Gastroesophageal sphincter (tissue), 4 donors: Measurements from ENCODE around the gene KLF2. TPM values are rescaled to one million over a fixed set of nuclear protein-coding genes. Genes with fewer than 3 reads are reported as not detected.
A peak's percentile ranks its signal among the peaks of the same experiment; 100 is the strongest.
"Not testable (repeated sequence)": the region's sequence is repeated elsewhere in the genome, so short reads cannot be mapped to it uniquely, and the experiment has no call there.

ENCODE experiments used
- ATAC-seq: fragments of 150-250 bp; one replicate; pipeline ENCODE4 v1.9.1; 2016; ENCODE audit warnings: mild to moderate bottlenecking, moderate library complexity
- H3K27ac ChIP-seq, 4 donors: fragments of 200-600 bp; sonication (generic) in 3 of 4; 1 replicate in 3 of 4; 2 replicates in 1 of 4; pipeline ENCODE4 v1.5.1; 2016 to 2019
- H3K27me3 ChIP-seq: fragments of 200-600 bp; sonication (generic); one replicate; pipeline ENCODE4 v1.5.1; 2019
- H3K36me3 ChIP-seq, 2 donors: fragments of 200-600 bp; sonication (generic); one replicate each; pipeline ENCODE4 v1.5.1; 2019; ENCODE audit warnings: control low read depth in 1 of 2
- H3K4me1 ChIP-seq, 3 donors: fragments of 200-600 bp; sonication (generic); 1 replicate in 2 of 3; 2 replicates in 1 of 3; pipeline ENCODE4 v1.5.1; 2016 to 2019; ENCODE audit warnings: control low read depth in 2 of 3
- H3K4me3 ChIP-seq, 2 donors: fragments of 200-600 bp; sonication (generic); one replicate each; pipeline ENCODE4 v1.5.1; 2019; ENCODE audit warnings: mild to moderate bottlenecking in 1 of 2, moderate library complexity in 1 of 2
- H3K9me3 ChIP-seq, 3 donors: fragments of 200-600 bp; sonication (generic); one replicate each; pipeline ENCODE4 v1.5.1; 2017 to 2019; ENCODE audit warnings: control low read depth in 2 of 3
- EP300 ChIP-seq: sonication (generic); formaldehyde crosslinking; IDR thresholded peaks from one replicate; pipeline ENCODE4 v1.6.1; 2017; ENCODE audit warnings: antibody characterized with exemption, mild to moderate bottlenecking
- POLR2A ChIP-seq, 2 donors: fragments of 450-650 bp; IDR thresholded peaks; one replicate each; pipeline ENCODE4 v1.6.1; 2017; ENCODE audit warnings: antibody characterized with exemption in 2 of 2, mild to moderate bottlenecking in 2 of 2, moderate library complexity in 1 of 2
- POLR2AphosphoS5 ChIP-seq: sonication (generic); formaldehyde crosslinking; IDR thresholded peaks from one replicate; pipeline ENCODE4 v1.6.1; 2017; ENCODE audit warnings: antibody characterized with exemption
- WGBS, 2 donors: methylation state at CpG; one replicate each; pipeline ENCODE4 v1.1.5; 2018; ENCODE audit warnings: low coverage in 1 of 2; 5-methylcytosine and 5-hydroxymethylcytosine counted together
- total RNA-seq, 4 donors: library from RNA; depleted of rRNA; stranded (reverse); fragments of >200 nt; gene quantifications; one replicate each; pipeline ENCODE4 v1.1.0, GENCODE V29; 2016
- TF ChIP-seq, protein P1 (sequence below), 4 experiments: fragments of 200-600 bp in 2 of 4; fragments of 450-650 bp in 2 of 4; sonication (generic) in 1 of 4; IDR thresholded peaks; one replicate each; pipeline ENCODE4 v1.5.1; 2017 to 2019; ENCODE audit warnings: antibody characterized with exemption in 4 of 4, mild to moderate bottlenecking in 2 of 4, moderate library complexity in 2 of 4

The KLF2 gene
- total RNA-seq, 4 donors from 2014 or later: 29.4 to 40.0 (median 34.9) TPM

DNA sequence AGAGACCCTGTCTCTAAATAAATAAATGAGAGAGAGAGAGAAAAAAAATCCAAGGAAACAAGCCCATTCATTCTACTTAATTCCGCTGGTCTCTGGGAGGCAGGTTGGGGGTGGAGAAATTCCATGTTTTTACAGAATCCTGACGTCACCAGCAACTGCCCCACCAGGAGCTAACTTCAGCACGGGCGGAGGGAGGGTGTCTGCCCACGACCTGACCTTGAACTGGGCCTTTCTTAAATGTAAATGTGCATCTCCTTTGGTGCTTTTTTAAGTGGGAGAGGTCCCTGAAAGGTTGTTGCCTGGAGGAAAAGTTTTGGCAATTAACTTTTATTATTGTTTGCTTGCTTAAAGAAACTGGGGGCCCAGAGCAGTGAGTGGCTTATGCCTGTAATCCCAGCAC lies 15.5 kb downstream of the KLF2 start:
- Histone ChIP-seq H3K36me3 (no peaks in the 10 kb centered on the region), H3K9me3 (no peaks in the 10 kb centered on the region), H3K27me3 (no peaks in the 10 kb centered on the region), H3K4me1 (peaks cover 4 to 56% (median 24%) of the 10 kb centered on the region in 3 donors), H3K27ac (peak overlapping the region in 3 of 4 donors; percentile 37 to 86 (median 83)), H3K4me3 (no peak overlapping the region)
- TF ChIP-seq POLR2AphosphoS5: no peak
- no peak for TF ChIP-seq EP300
- TF ChIP-seq POLR2A (IDR thresholded peaks at IDR 0.05): no peak
- TF ChIP-seq, protein P1, sequence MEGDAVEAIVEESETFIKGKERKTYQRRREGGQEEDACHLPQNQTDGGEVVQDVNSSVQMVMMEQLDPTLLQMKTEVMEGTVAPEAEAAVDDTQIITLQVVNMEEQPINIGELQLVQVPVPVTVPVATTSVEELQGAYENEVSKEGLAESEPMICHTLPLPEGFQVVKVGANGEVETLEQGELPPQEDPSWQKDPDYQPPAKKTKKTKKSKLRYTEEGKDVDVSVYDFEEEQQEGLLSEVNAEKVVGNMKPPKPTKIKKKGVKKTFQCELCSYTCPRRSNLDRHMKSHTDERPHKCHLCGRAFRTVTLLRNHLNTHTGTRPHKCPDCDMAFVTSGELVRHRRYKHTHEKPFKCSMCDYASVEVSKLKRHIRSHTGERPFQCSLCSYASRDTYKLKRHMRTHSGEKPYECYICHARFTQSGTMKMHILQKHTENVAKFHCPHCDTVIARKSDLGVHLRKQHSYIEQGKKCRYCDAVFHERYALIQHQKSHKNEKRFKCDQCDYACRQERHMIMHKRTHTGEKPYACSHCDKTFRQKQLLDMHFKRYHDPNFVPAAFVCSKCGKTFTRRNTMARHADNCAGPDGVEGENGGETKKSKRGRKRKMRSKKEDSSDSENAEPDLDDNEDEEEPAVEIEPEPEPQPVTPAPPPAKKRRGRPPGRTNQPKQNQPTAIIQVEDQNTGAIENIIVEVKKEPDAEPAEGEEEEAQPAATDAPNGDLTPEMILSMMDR (IDR thresholded peaks at IDR 0.05): no peak
- WGBS, 2 donors: 62 to 83% methylated on average over 5 of the region's 5 CpGs
- no peak for ATAC-seq

DNA sequence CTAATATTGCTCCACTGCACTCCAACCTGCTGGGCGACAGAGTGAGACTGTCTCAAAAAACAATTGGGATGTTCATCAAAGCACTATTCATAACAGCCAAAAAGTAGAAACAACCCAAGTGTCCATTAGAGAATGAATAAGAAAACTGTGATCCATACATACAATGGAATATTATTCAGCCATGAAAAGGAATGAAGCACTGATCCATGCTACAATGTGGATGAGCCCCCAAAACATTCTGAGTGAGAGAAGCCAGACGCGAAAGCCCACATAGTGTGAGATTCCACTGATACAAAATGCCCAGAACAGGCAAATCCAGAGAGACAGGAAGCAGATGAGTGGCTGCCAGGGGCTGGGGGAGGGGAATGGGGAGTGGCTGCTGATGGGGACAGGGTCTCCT lies 16.0 kb downstream of the KLF2 start:
- no peaks in the 10 kb centered on the region for H3K36me3 ChIP-seq
- H3K9me3 ChIP-seq: no peaks in the 10 kb centered on the region
- 85 to 89% methylated on average over 3 of the region's 3 CpGs for WGBS, 2 donors
- TF ChIP-seq EP300 (no peak), POLR2AphosphoS5 (no peak), POLR2A (IDR thresholded peaks at IDR 0.05) (no peak)
- TF ChIP-seq, protein P1 (IDR thresholded peaks at IDR 0.05): no peak
- ATAC-seq: no peak
- no peak overlapping the region for H3K4me3 ChIP-seq
- no peaks in the 10 kb centered on the region for H3K27me3 ChIP-seq
- H3K4me1 ChIP-seq: peaks cover 4 to 62% (median 24%) of the 10 kb centered on the region in 3 donors
- peak overlapping the region in 3 of 4 donors; percentile 83 to 91 (median 86) for H3K27ac ChIP-seq

DNA sequence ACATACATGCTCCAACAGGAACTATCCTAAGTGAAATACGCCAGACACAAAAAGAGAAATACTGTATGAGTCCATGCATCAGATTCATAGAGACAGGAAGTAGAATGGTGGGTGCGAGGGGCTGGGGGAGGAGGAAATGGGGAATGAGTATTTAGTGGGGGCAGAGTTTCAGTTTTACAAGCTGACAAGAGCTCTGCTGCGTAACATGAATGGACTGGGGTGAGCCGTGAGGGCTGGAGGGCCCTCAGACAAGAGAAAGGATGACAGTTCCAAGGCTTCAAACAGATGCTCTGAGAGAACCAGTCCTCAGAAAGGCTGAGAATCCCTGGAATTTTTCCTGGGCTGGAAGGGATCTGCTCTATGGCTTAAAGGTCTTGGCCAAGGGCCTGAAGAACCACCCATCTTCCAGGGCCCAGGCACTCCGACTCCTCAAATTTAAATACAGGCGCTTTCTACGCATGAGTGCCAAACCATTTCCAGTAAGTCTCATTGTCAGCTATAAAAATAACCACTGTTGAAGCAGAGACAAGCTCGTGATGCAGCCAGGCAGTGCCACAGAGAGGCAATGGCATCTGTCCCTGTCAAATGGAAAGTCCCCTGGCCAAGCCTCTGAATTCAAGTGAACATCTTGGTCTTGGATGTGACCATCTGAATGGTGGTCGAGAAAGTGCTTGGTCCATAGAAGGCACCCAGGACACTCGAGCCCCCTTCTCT lies 17.5 kb downstream of the KLF2 start:
- TF ChIP-seq POLR2AphosphoS5 (peak; percentile 84), POLR2A (IDR thresholded peaks at IDR 0.05) (no peak), EP300 (no peak)
- ATAC-seq: peak; percentile 83

DNA sequence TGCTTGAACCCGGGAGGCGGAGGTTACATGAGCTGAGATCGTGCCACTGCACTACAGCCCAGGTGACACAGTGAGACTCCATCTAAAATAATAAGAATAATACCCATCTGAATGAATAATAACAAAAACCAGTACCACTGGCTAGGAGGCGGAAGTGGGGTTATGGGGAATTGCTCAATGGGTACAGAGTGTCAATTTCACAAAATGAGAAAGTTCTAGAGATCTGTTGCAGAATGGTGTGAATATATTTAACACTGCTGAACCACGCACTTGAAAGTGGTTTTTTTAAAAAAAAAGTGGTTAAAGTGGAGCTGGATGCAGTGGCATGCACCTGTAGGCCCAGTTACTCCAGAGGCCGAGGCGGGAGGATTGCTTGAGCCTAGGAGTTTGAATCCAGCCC lies 18.5 kb downstream of the KLF2 start:
- Histone ChIP-seq H3K4me1 (peaks cover 4 to 74% (median 23%) of the 10 kb centered on the region in 3 donors), H3K36me3 (no peaks in the 10 kb centered on the region), H3K27me3 (no peaks in the 10 kb centered on the region), H3K4me3 (no peak overlapping the region), H3K27ac (peak overlapping the region; percentile 82 to 91 (median 84)), H3K9me3 (no peaks in the 10 kb centered on the region)
- 95 to 100% methylated on average over 4 of the region's 7 CpGs for WGBS, 2 donors
- ATAC-seq: no peak
- TF ChIP-seq POLR2AphosphoS5 (no peak), POLR2A (IDR thresholded peaks at IDR 0.05) (no peak), EP300 (no peak)
- TF ChIP-seq, protein P1 (IDR thresholded peaks at IDR 0.05): no peak

More for the DNA sequence above, 17.5 kb downstream of the KLF2 start:
- 24 to 25% methylated on average over 6 to 9 of the region's 10 CpGs for WGBS, 2 donors
- H3K27me3 ChIP-seq: no peaks in the 10 kb centered on the region
- H3K4me3 ChIP-seq: no peak overlapping the region
- peaks cover 4 to 70% (median 24%) of the 10 kb centered on the region in 3 donors for H3K4me1 ChIP-seq
- no peaks in the 10 kb centered on the region for H3K9me3 ChIP-seq
- peak overlapping the region; percentile 82 to 91 (median 84) for H3K27ac ChIP-seq
- no peaks in the 10 kb centered on the region for H3K36me3 ChIP-seq

DNA sequence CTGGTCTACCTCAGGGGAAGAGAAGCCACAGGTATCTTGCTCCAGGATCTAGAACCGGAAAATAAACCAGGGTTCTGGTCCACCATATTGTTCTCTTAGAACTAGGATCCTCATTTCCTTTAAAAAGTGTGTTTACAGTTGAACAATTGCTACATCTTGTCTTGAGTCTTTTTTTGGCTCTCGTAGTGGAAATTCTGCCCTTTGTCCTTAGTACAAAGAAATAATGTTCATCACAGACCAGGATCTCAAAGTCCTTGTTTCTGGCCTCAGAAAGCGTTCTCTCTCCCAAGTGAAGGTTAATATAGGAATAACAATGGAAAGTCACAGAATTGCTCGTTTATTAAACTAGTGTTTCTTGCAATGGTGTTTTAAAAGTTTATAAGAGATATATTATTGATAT lies 20.8 kb downstream of the KLF2 start:
- no peaks in the 10 kb centered on the region for H3K27me3 ChIP-seq
- no peaks in the 10 kb centered on the region for H3K9me3 ChIP-seq
- peaks cover 4 to 58% (median 12%) of the 10 kb centered on the region in 3 donors for H3K4me1 ChIP-seq
- H3K36me3 ChIP-seq: no peaks in the 10 kb centered on the region
- 45 to 58% methylated on average over 4 of the region's 4 CpGs for WGBS, 2 donors
- H3K27ac ChIP-seq: peak overlapping the region; percentile 52 to 86 (median 73)
- ATAC-seq: no peak
- no peak overlapping the region for H3K4me3 ChIP-seq
- TF ChIP-seq EP300: no peak

DNA sequence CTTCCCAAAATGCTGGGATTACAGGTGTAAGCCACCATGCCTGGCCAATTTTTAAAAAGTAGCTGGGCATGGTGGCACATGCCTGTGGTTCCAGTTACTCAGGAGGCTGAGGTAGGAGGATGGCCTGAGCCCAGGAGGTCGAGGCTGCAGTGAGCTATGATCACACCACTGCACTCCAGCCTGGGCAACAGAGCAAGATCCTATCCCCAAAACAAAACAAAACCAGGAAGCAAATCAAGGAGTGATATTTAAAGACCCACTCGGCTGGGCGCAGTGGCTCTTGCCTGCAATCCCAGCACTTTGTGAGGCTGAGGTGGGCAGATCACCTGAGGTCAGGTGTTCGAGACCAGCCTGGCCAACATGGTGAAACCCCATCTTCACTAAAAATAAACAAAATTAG lies 22.5 kb downstream of the KLF2 start:
- not testable (repeated sequence) for H3K9me3 ChIP-seq, H3K36me3 ChIP-seq, H3K27me3 ChIP-seq, ATAC-seq, H3K4me3 ChIP-seq
- peak overlapping the region in 3 of 4 donors; percentile 38 to 86 (median 78) for H3K27ac ChIP-seq
- peaks cover 2 to 42% (median 7%) of the 10 kb centered on the region in 3 donors for H3K4me1 ChIP-seq
- 100% methylated on average over 1 of the region's 4 CpGs; no CpG with 5 or more reads in 1 of the 2 donors for WGBS, 2 donors
